SK-N-SH (cell line): ENCODE data around the gene TMEM109. TPM values are rescaled to one million over a fixed set of nuclear protein-coding genes. Genes with fewer than 3 reads are reported as not detected.

Experiments used
- CTCF ChIA-PET: fragments of 300-600, 350-600 bp; formaldehyde crosslinking; extraction: SDS; loops from one replicate; lab custom pipeline; 2021; lab: Yijun Ruan, JAX
- POLR2A ChIA-PET: fragments of 350-600 bp; sonication (Branson Sonifier 250); formaldehyde crosslinking; extraction: SDS; loops from one replicate; lab custom pipeline; 2020; ENCODE audit warnings: antibody characterized with exemption, inconsistent platforms; lab: Yijun Ruan, JAX
- DNase-seq: peaks from one replicate; pipeline ENCODE4 v3.0.0; 2012
- H2AFZ ChIP-seq: fragments of 200-600 bp; sonication (generic); 2 replicates; pipeline ENCODE4 v1.8.1; 2016; ENCODE audit warnings: antibody characterized with exemption, mild to moderate bottlenecking, low read depth
- H3F3A ChIP-seq: fragments of 200-600 bp; sonication (generic); replicated peaks from 2 replicates; pipeline ENCODE3; 2016; ENCODE audit warnings: antibody characterized with exemption, mild to moderate bottlenecking; ENCODE audit not compliant: insufficient read depth
- H3K27ac ChIP-seq, 2 experiments: fragments of 200-500 bp in 1 of 2; fragments of 200-600 bp in 1 of 2; sonication (Bioruptor generic) in 1 of 2; sonication (generic), shearing (Covaris generic) in 1 of 2; 2 replicates each; pipeline versions ENCODE4 v1.5.1 to v1.6.1; 2014 to 2016; ENCODE audit warnings: low read depth in 2 of 2, inconsistent platforms in 1 of 2, low read length in 1 of 2, mild to moderate bottlenecking in 1 of 2, mixed read lengths in 1 of 2
- H3K27me3 ChIP-seq: fragments of 200-600 bp; sonication (generic), shearing (Covaris generic); 2 replicates; pipeline ENCODE4 v1.6.1; 2016; ENCODE audit warnings: mixed run types; ENCODE audit not compliant: insufficient read depth
- H3K36me3 ChIP-seq, 2 experiments: fragments of 200-500 bp in 1 of 2; fragments of 200-600 bp in 1 of 2; sonication (Bioruptor generic) in 1 of 2; sonication (generic) in 1 of 2; replicated peaks in 1 of 2; 2 replicates each; pipeline versions ENCODE3 to v1.5.1; 2014 to 2016; ENCODE audit warnings: low read length in 1 of 2, mild to moderate bottlenecking in 1 of 2; ENCODE audit not compliant: insufficient read depth in 2 of 2, control insufficient read depth in 1 of 2
- H3K4me1 ChIP-seq, 2 experiments: fragments of 200-500 bp in 1 of 2; fragments of 200-600 bp in 1 of 2; sonication (Bioruptor generic) in 1 of 2; sonication (generic), shearing (Covaris generic) in 1 of 2; 2 replicates each; pipeline versions ENCODE4 v1.5.1 to v1.6.1; 2014 to 2016; ENCODE audit warnings: low read depth in 1 of 2, low read length in 1 of 2, mixed run types in 1 of 2; ENCODE audit not compliant: insufficient read depth in 2 of 2, control insufficient read depth in 1 of 2
- H3K4me2 ChIP-seq: fragments of 200-600 bp; sonication (generic), shearing (Covaris generic); 2 replicates; pipeline ENCODE4 v1.6.1; 2017; ENCODE audit warnings: mixed run types
- H3K4me3 ChIP-seq, 2 experiments: fragments of 200-500 bp in 1 of 2; fragments of 200-600 bp in 1 of 2; sonication (Bioruptor generic) in 1 of 2; sonication (generic), shearing (Covaris generic) in 1 of 2; 2 replicates each; pipeline versions ENCODE4 v1.5.1 to v1.8.1; 2014 to 2016; ENCODE audit warnings: low read depth in 2 of 2, inconsistent platforms in 1 of 2, low read length in 1 of 2, mild to moderate bottlenecking in 1 of 2, mixed read lengths in 1 of 2, moderate library complexity in 1 of 2
- H3K79me2 ChIP-seq: fragments of 200-600 bp; sonication (generic); 2 replicates; pipeline ENCODE4 v1.8.1; 2017; ENCODE audit warnings: mild to moderate bottlenecking; ENCODE audit not compliant: insufficient read depth
- H3K9ac ChIP-seq: fragments of 200-600 bp; sonication (generic); 2 replicates; pipeline ENCODE4 v1.6.1; 2017; ENCODE audit warnings: mixed run types
- H3K9me2 ChIP-seq: fragments of 200-600 bp; sonication (generic); 2 replicates; pipeline ENCODE4 v1.6.1; 2017; ENCODE audit warnings: mixed run types
- H3K9me3 ChIP-seq: fragments of 200-600 bp; sonication (generic); 2 replicates; pipeline ENCODE4 v1.6.1; 2017; ENCODE audit warnings: mixed run types, mild to moderate bottlenecking, moderate library complexity
- H4K20me1 ChIP-seq: fragments of 200-600 bp; sonication (generic); 2 replicates; pipeline ENCODE4 v1.6.1; 2017; ENCODE audit warnings: mild to moderate bottlenecking, mixed run types; ENCODE audit not compliant: insufficient read depth
- CHD2 ChIP-seq: fragments of 150-350 bp; IDR thresholded peaks from 2 replicates; pipeline ENCODE4 v1.6.1; 2018; ENCODE audit warnings: low read length; ENCODE audit not compliant: partially characterized antibody
- EZH2phosphoT487 ChIP-seq: fragments of 200-600 bp; sonication (generic); IDR thresholded peaks from 2 replicates; pipeline ENCODE4 v1.6.1; 2017; ENCODE audit warnings: low read depth, mixed run types, mild to moderate bottlenecking, antibody characterized with exemption, moderate library complexity, borderline replicate concordance
- FOSL2 ChIP-seq: IDR thresholded peaks from 2 replicates; pipeline ENCODE4 v1.4.0; 2012; ENCODE audit warnings: low read depth, mild to moderate bottlenecking, moderate library complexity, borderline replicate concordance
- FOXJ3 ChIP-seq: sonication (generic); formaldehyde crosslinking; IDR thresholded peaks from 2 replicates; pipeline ENCODE4 v1.5.1; 2020; ENCODE audit warnings: mild to moderate bottlenecking, missing genetic modification reagents
- FOXM1 ChIP-seq: IDR thresholded peaks from 2 replicates; pipeline ENCODE4 v1.4.0; 2012; ENCODE audit warnings: low read depth, mild to moderate bottlenecking
- GABPA ChIP-seq: IDR thresholded peaks from 2 replicates; pipeline ENCODE4 v1.4.0; 2012; ENCODE audit warnings: low read depth, mild to moderate bottlenecking
- GATA2 ChIP-seq: sonication (generic); formaldehyde crosslinking; IDR thresholded peaks from 2 replicates; pipeline ENCODE4 v1.5.0; 2020; ENCODE audit warnings: mild to moderate bottlenecking, missing genetic modification reagents
- JUND ChIP-seq: IDR thresholded peaks from 2 replicates; pipeline ENCODE4 v1.4.0; 2012
- MEF2A ChIP-seq: IDR thresholded peaks from 2 replicates; pipeline ENCODE4 v1.4.0; 2012; ENCODE audit warnings: low read depth, borderline replicate concordance
- NFIC ChIP-seq: IDR thresholded peaks from 2 replicates; pipeline ENCODE4 v1.4.0; 2012; ENCODE audit warnings: borderline replicate concordance
- POLR2AphosphoS5 ChIP-seq: IDR thresholded peaks from 2 replicates; pipeline ENCODE4 v1.6.1; 2012; ENCODE audit warnings: low read depth, low read length
- RAD21 ChIP-seq: IDR thresholded peaks from 2 replicates; pipeline ENCODE4 v1.6.1; 2012; ENCODE audit warnings: mild to moderate bottlenecking, low read length
- RCOR1 ChIP-seq: fragments of 150-350 bp; IDR thresholded peaks from 2 replicates; pipeline ENCODE4 v1.6.1; 2017; ENCODE audit warnings: antibody characterized with exemption, low read length
- RXRA ChIP-seq: IDR thresholded peaks from 2 replicates; pipeline ENCODE4 v1.4.0; 2012; ENCODE audit warnings: low read depth, mild to moderate bottlenecking, borderline replicate concordance
- SMC3 ChIP-seq: IDR thresholded peaks from 2 replicates; pipeline ENCODE4 v1.6.1; 2012; ENCODE audit warnings: low read depth, low read length, improper control_type of control experiment
- TAF1 ChIP-seq: IDR thresholded peaks from 2 replicates; pipeline ENCODE4 v1.6.1; 2012; ENCODE audit warnings: low read depth, mild to moderate bottlenecking, low read length, moderate library complexity, borderline replicate concordance
- TCF12 ChIP-seq: IDR thresholded peaks from 2 replicates; pipeline ENCODE4 v1.4.0; 2012
- YY1 ChIP-seq: IDR thresholded peaks from 2 replicates; pipeline ENCODE4 v1.4.0; 2012; ENCODE audit warnings: low read depth, mild to moderate bottlenecking
- WGBS: methylation state at CpG from one replicate; pipeline ENCODE4 v1.1.6; 2017; ENCODE audit warnings: low lambda C conversion rate; 5-methylcytosine and 5-hydroxymethylcytosine counted together
- polyA plus RNA-seq, 3 experiments: library from polyadenylated mRNA; depleted of rRNA; stranded (reverse); fragments of >200 nt; gene quantifications; 2 replicates each; pipeline ENCODE4 v1.2.3, GENCODE V29; 2012
- TF ChIP-seq, protein P1 (sequence below): IDR thresholded peaks from 2 replicates; pipeline ENCODE4 v1.4.0; 2012; ENCODE audit warnings: low read depth, borderline replicate concordance
- TF ChIP-seq, protein P2 (sequence below): IDR thresholded peaks from 2 replicates; pipeline ENCODE4; 2012
- TF ChIP-seq, protein P3 (sequence below): fragments of 150-350 bp; IDR thresholded peaks from 2 replicates; pipeline ENCODE4 v1.6.1; 2016; ENCODE audit warnings: mild to moderate bottlenecking, low read depth, low read length
- TF ChIP-seq, protein P4 (sequence below): fragments of 150-350 bp; IDR thresholded peaks from 2 replicates; pipeline ENCODE4 v1.6.1; 2017; ENCODE audit warnings: antibody characterized with exemption, low read length, low read depth, borderline replicate concordance
- TF ChIP-seq, protein P5 (sequence below): IDR thresholded peaks from 2 replicates; pipeline ENCODE4 v1.4.0; 2012; ENCODE audit warnings: low read depth, borderline replicate concordance
- TF ChIP-seq, protein P6 (sequence below): fragments of 200-600 bp; sonication (generic); IDR thresholded peaks from 2 replicates; pipeline ENCODE4 v1.6.1; 2017; ENCODE audit warnings: antibody characterized with exemption, mild to moderate bottlenecking, moderate library complexity

TMEM109 gene
- polyA plus RNA-seq, 1 of the 3 experiments (the other 2 are of a cell fraction) = 52.7 TPM

DNA sequence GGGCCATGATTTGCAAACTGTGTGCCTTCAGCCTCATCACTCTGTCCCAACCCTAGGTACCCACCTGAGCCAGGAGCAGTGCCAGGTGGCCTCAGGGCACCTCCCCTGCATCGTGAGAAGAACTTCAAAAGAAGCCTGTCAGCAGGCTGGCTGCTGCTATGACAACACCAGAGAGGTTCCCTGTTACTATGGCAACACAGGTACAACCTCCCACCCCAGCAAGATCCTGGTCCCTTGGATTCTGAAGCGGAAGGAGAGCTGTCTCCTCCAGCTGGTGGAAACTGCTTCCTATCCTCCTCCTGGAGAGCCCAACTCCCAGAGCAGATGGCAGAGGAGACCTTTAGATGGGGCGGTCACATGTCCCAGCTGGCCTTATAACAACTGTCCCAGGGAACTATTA is 43.7 kb upstream of the TMEM109 start (continued):
- no peak for TF ChIP-seq POLR2AphosphoS5
- TF ChIP-seq JUND = no peak
- TF ChIP-seq EZH2phosphoT487 = no peak
- TF ChIP-seq, protein P1, sequence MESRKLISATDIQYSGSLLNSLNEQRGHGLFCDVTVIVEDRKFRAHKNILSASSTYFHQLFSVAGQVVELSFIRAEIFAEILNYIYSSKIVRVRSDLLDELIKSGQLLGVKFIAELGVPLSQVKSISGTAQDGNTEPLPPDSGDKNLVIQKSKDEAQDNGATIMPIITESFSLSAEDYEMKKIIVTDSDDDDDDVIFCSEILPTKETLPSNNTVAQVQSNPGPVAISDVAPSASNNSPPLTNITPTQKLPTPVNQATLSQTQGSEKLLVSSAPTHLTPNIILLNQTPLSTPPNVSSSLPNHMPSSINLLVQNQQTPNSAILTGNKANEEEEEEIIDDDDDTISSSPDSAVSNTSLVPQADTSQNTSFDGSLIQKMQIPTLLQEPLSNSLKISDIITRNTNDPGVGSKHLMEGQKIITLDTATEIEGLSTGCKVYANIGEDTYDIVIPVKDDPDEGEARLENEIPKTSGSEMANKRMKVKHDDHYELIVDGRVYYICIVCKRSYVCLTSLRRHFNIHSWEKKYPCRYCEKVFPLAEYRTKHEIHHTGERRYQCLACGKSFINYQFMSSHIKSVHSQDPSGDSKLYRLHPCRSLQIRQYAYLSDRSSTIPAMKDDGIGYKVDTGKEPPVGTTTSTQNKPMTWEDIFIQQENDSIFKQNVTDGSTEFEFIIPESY = no peak
- no peak for TF ChIP-seq TAF1
- TF ChIP-seq YY1 = no peak
- TF ChIP-seq TCF12 = no peak
- TF ChIP-seq, protein P2, sequence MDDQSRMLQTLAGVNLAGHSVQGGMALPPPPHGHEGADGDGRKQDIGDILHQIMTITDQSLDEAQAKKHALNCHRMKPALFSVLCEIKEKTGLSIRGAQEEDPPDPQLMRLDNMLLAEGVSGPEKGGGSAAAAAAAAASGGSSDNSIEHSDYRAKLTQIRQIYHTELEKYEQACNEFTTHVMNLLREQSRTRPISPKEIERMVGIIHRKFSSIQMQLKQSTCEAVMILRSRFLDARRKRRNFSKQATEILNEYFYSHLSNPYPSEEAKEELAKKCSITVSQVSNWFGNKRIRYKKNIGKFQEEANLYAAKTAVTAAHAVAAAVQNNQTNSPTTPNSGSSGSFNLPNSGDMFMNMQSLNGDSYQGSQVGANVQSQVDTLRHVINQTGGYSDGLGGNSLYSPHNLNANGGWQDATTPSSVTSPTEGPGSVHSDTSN = no peak

DNA sequence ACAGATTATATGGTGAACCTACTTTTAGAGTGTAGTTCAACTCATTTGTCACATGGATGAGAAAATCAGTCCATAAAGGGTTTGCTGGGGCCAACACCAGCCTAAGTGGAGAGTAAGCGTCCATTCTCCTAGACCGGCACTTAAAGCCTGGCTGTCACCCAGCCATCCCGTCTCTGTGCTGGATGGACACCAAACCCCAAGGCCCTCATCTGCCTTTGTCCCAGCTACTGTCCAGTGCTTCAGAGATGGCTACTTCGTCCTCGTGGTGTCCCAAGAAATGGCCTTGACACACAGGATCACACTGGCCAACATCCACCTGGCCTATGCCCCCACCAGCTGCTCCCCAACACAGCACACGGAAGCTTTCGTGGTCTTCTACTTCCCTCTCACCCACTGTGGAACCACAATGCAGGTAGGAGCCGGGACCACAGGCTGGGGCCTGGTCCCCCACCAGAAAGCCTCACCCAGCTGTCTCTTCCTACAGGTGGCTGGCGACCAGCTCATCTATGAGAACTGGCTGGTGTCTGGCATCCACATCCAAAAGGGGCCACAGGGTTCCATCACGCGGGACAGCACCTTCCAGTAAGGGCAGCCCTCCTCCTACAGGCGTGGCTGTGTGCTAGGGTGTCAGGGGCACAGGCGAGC is 43.1 kb upstream of the TMEM109 start:
- no peak overlapping the region for H3K4me3 ChIP-seq
- H3K9ac ChIP-seq = no peak overlapping the region
- no peaks in the 10 kb centered on the region for H3K9me2 ChIP-seq
- H3K9me3 ChIP-seq = no peaks in the 10 kb centered on the region
- H4K20me1 ChIP-seq = no peaks in the 10 kb centered on the region
- no peak overlapping the region for H3K4me2 ChIP-seq
- POLR2A ChIA-PET = no interaction called here
- TF ChIP-seq FOXJ3 (CRISPR knock-in tag) (no peak), TAF1 (no peak), RXRA (no peak), RAD21 (no peak), MEF2A (no peak), GABPA (no peak), NFIC (no peak), FOXM1 (no peak), RCOR1 (no peak), SMC3 (no peak), CHD2 (no peak), FOSL2 (no peak), GATA2 (CRISPR knock-in tag) (no peak), TCF12 (no peak)
- TF ChIP-seq, protein P3, sequence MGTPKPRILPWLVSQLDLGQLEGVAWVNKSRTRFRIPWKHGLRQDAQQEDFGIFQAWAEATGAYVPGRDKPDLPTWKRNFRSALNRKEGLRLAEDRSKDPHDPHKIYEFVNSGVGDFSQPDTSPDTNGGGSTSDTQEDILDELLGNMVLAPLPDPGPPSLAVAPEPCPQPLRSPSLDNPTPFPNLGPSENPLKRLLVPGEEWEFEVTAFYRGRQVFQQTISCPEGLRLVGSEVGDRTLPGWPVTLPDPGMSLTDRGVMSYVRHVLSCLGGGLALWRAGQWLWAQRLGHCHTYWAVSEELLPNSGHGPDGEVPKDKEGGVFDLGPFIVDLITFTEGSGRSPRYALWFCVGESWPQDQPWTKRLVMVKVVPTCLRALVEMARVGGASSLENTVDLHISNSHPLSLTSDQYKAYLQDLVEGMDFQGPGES = no peak
- TF ChIP-seq, protein P4, sequence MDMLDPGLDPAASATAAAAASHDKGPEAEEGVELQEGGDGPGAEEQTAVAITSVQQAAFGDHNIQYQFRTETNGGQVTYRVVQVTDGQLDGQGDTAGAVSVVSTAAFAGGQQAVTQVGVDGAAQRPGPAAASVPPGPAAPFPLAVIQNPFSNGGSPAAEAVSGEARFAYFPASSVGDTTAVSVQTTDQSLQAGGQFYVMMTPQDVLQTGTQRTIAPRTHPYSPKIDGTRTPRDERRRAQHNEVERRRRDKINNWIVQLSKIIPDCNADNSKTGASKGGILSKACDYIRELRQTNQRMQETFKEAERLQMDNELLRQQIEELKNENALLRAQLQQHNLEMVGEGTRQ = no peak
- TF ChIP-seq, protein P5, sequence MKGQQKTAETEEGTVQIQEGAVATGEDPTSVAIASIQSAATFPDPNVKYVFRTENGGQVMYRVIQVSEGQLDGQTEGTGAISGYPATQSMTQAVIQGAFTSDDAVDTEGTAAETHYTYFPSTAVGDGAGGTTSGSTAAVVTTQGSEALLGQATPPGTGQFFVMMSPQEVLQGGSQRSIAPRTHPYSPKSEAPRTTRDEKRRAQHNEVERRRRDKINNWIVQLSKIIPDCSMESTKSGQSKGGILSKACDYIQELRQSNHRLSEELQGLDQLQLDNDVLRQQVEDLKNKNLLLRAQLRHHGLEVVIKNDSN = no peak
- TF ChIP-seq, protein P6, sequence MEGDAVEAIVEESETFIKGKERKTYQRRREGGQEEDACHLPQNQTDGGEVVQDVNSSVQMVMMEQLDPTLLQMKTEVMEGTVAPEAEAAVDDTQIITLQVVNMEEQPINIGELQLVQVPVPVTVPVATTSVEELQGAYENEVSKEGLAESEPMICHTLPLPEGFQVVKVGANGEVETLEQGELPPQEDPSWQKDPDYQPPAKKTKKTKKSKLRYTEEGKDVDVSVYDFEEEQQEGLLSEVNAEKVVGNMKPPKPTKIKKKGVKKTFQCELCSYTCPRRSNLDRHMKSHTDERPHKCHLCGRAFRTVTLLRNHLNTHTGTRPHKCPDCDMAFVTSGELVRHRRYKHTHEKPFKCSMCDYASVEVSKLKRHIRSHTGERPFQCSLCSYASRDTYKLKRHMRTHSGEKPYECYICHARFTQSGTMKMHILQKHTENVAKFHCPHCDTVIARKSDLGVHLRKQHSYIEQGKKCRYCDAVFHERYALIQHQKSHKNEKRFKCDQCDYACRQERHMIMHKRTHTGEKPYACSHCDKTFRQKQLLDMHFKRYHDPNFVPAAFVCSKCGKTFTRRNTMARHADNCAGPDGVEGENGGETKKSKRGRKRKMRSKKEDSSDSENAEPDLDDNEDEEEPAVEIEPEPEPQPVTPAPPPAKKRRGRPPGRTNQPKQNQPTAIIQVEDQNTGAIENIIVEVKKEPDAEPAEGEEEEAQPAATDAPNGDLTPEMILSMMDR = no peak
- CTCF ChIA-PET = interaction anchor here (1.3 to 7.7 kb wide), 4 partner anchors 15 to 40 kb away, joined by 5 to 56 read pairs (median 10); no protein-coding TSS in a partner anchor
- H3K4me1 ChIP-seq = peaks cover 0 to 8% of the 10 kb centered on the region in 2 experiments; a peak in 1 of 4 replicates
- H3K27me3 ChIP-seq = no peaks in the 10 kb centered on the region
- no peak for DNase-seq
- 81% methylated on average over 9 of the region's 13 CpGs for WGBS
- no peak overlapping the region for H2AFZ ChIP-seq
- no peaks in the 10 kb centered on the region for H3K79me2 ChIP-seq
- H3F3A ChIP-seq = no peaks in the 10 kb centered on the region
- H3K36me3 ChIP-seq = no peaks in the 10 kb centered on the region
- H3K27ac ChIP-seq = no peak overlapping the region
